PC-9 (cell line): ENCODE measurements around the gene PRF1.

Experiments used
- CTCF ChIP-seq: fragments of 200-600 bp; sonication (generic); conservative IDR thresholded peaks from 2 replicates; pipeline ENCODE4 v1.6.1; 2017; ENCODE audit warnings: mixed run types, antibody characterized with exemption, mild to moderate bottlenecking, moderate library complexity
- EZH2 ChIP-seq: fragments of 200-600 bp; sonication (generic); IDR thresholded peaks from 2 replicates; pipeline ENCODE4 v1.8.0; 2017; ENCODE audit warnings: antibody characterized with exemption, low read depth

- TF ChIP-seq CTCF (no peak), EZH2 (no peak)
Observed at GRCh38 chr10:70589762-70590654, 12.5 kb downstream of the PRF1 start.
